Measurements from ENCODE around the gene CBARP.

CBARP gene

GRCh38 chr19:1237754-1238368 is at the start of gene CBARP:
CBARP (minus strand) TSS chr19:1238005; CDS start chr19:1236100, 1,905 bp downstream.
- no peak for DNase-seq (ENCODE audit: insufficient read length, low spot score)
- FAIRE-seq, result no peak
- no peak for TF ChIP-seq POLR2A (IDR thresholded peaks at IDR 0.05; ENCODE audit: low read depth, low read length)

- FAIRE-seq (no peak), DNase-seq (ENCODE audit: insufficient read length, low spot score) (no peak)
- no peak for TF ChIP-seq POLR2A (IDR thresholded peaks at IDR 0.05; ENCODE audit: low read depth, low read length)
These were observed 48.9 kb upstream of the CBARP start for GRCh38 chr19:1286487-1287353.

GRCh38 chr19:1285737-1286360 is 48.0 kb upstream of the CBARP start, which contains the start of gene EFNA2:
EFNA2 (plus strand) TSS chr19:1285873; CDS start chr19:1286169, 296 bp downstream.
- TF ChIP-seq POLR2A (IDR thresholded peaks at IDR 0.05; ENCODE audit: low read depth, low read length), result no peak
- DNase-seq (ENCODE audit: insufficient read length, low spot score) (no peak), FAIRE-seq (no peak)

GRCh38 chr19:1284979-1285736 is 47.4 kb upstream of the CBARP start:
- TF ChIP-seq POLR2A (IDR thresholded peaks at IDR 0.05; ENCODE audit: low read depth, low read length), result no peak
- no peak for DNase-seq (ENCODE audit: insufficient read length, low spot score)
- no peak for FAIRE-seq

- FAIRE-seq (no peak), DNase-seq (ENCODE audit: insufficient read length, low spot score) (no peak)
- TF ChIP-seq POLR2A (IDR thresholded peaks at IDR 0.05; ENCODE audit: low read depth, low read length), result no peak
These were observed 46.6 kb upstream of the CBARP start for GRCh38 chr19:1284293-1284978.

- TF ChIP-seq POLR2A (IDR thresholded peaks at IDR 0.05; ENCODE audit: low read depth, low read length), result no peak
- DNase-seq (ENCODE audit: insufficient read length, low spot score) (no peak), FAIRE-seq (no peak)
These were observed 46.1 kb upstream of the CBARP start for GRCh38 chr19:1283917-1284292.

- FAIRE-seq (no peak), DNase-seq (ENCODE audit: insufficient read length, low spot score) (no peak)
- TF ChIP-seq POLR2A (IDR thresholded peaks at IDR 0.05; ENCODE audit: low read depth, low read length), result no peak
These were observed 45.6 kb upstream of the CBARP start for GRCh38 chr19:1283207-1283916.

GRCh38 chr19:1282588-1283206 is 44.9 kb upstream of the CBARP start:
- no peak for FAIRE-seq
- TF ChIP-seq POLR2A (IDR thresholded peaks at IDR 0.05; ENCODE audit: low read depth, low read length), result no peak
- DNase-seq (ENCODE audit: insufficient read length, low spot score), result no peak

- no peak for TF ChIP-seq POLR2A (IDR thresholded peaks at IDR 0.05; ENCODE audit: low read depth, low read length)
- FAIRE-seq, result no peak
- DNase-seq (ENCODE audit: insufficient read length, low spot score), result no peak
These were observed 43.9 kb upstream of the CBARP start for GRCh38 chr19:1281569-1282287.

GRCh38 chr19:1280636-1281568 is 43.1 kb upstream of the CBARP start:
- DNase-seq (ENCODE audit: insufficient read length, low spot score), result no peak
- no peak for FAIRE-seq
- TF ChIP-seq POLR2A (IDR thresholded peaks at IDR 0.05; ENCODE audit: low read depth, low read length), result no peak

All from H54 (cell line).